ENCODE data around the gene PROM1. TPM values are rescaled to one million over a fixed set of nuclear protein-coding genes. Genes with fewer than 3 reads are reported as not detected.

PROM1 gene
- total and polyA plus RNA-seq, 2 experiments from 2014 or later: 36.6 to 66.6 TPM

DNA sequence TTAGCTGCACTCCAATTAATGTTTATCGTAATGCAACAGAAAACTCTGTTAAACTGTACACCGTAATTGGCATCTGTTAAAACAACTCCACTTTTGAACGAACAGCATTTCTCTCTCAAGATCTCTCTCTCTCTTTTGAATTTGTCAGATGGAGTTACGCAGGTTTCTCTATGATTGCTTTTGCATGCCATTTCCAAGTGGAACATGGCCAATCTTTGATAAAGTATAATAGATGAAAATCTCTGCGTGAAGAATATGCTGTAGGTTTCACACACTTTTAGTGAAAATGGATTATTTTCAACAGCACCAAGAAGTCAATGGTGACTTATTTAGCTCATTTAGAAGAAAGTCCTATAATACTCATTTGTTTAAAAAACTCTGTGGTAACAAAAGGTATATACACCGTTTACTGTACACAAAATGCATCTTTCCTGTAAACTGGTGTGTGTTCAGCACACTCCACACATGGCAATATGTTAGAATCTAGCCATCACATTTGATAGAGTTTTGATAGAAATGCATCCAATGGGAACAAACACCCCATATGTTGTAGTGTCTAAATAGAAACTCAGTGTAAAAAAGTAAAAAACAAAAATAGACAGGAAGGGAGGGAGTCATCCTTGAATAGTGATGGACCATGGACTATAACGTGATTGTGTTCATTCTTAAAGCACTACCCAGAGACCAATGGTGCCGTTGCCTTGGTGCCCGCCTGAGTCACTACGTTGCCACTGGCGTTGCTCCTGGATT is 115.1 kb downstream of the PROM1 start (continued):
- no peak for TF ChIP-seq ZNF462 (CRISPR knock-in tag; IDR thresholded peaks at IDR 0.05)
- TF ChIP-seq ZNF114 (CRISPR knock-in tag; IDR thresholded peaks at IDR 0.05): no peak
- no peak for TF ChIP-seq EZH2phosphoT487 (IDR thresholded peaks at IDR 0.05; ENCODE audit: unreplicated experiment)
- TF ChIP-seq CREB1 (CRISPR knock-in tag; IDR thresholded peaks at IDR 0.05; ENCODE audit: low read depth): no peak
- no peak for TF ChIP-seq STAT1 (IDR thresholded peaks at IDR 0.05; ENCODE audit: unreplicated experiment)

DNA sequence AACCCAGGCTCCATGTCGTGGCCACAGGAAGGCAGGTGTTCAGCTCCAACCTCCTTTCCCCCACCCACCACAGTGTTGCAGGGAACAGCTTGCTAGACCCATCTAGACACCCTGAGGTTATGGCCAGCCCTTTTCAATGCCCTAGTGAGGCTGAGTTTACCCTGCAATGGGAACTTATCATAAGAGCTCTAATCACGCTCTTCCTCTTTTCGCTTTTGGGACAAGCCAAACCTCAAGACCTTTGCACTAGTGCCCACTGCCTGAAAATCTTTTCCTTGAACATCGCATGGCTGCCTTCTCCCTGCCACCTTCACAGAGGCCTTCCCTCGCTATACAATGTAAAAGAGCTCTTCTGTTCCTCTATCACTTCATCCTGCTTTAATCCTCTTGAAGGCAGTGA is 118.5 kb downstream of the PROM1 start:
- peaks cover 31% of the 10 kb centered on the region for H3K36me3 Mint-ChIP-seq (ENCODE audit: low read depth)
- TF ChIP-seq EZH2 (IDR thresholded peaks at IDR 0.05; ENCODE audit: low read depth, unreplicated experiment) (no peak), EZH2phosphoT487 (IDR thresholded peaks at IDR 0.05; ENCODE audit: unreplicated experiment) (no peak), CTCF (conservative IDR thresholded peaks at IDR 0.05; ENCODE audit: low read depth in 2 of 2) (no peak), NANOG (IDR thresholded peaks at IDR 0.05; ENCODE audit: borderline replicate concordance) (no peak), REST (IDR thresholded peaks at IDR 0.05; ENCODE audit: unreplicated experiment) (no peak), CREB1 (CRISPR knock-in tag; IDR thresholded peaks at IDR 0.05; ENCODE audit: low read depth) (no peak), POLR2AphosphoS5 (IDR thresholded peaks at IDR 0.05; ENCODE audit: low read depth) (no peak), ZNF331 (CRISPR knock-in tag; IDR thresholded peaks at IDR 0.05; ENCODE audit: low read depth) (no peak)
- TF ChIP-seq, protein P1, sequence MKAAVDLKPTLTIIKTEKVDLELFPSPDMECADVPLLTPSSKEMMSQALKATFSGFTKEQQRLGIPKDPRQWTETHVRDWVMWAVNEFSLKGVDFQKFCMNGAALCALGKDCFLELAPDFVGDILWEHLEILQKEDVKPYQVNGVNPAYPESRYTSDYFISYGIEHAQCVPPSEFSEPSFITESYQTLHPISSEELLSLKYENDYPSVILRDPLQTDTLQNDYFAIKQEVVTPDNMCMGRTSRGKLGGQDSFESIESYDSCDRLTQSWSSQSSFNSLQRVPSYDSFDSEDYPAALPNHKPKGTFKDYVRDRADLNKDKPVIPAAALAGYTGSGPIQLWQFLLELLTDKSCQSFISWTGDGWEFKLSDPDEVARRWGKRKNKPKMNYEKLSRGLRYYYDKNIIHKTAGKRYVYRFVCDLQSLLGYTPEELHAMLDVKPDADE (IDR thresholded peaks at IDR 0.05): no peak

More for the DNA sequence above, 118.5 kb downstream of the PROM1 start:
- no peak overlapping the region for H3K4me3 Mint-ChIP-seq
- Histone ChIP-seq H3K79me2 (replicated peaks; ENCODE audit: insufficient read depth) (no peaks in the 10 kb centered on the region), H3F3A (replicated peaks; ENCODE audit: low read depth) (0 out of 2 replicates have a peak, but pooled peaks cover 3% of the 10 kb centered on the region), H4K20me1 (replicated peaks; ENCODE audit: insufficient read depth) (no peaks in the 10 kb centered on the region), H3K4me2 (no peak overlapping the region), H3K27me3 (ENCODE audit: insufficient read depth) (no peaks in the 10 kb centered on the region), H2AFZ (no peak overlapping the region), H3K27ac (ENCODE audit: low read depth) (no peak overlapping the region), H3K4me3 (no peak overlapping the region), H3K36me3 (ENCODE audit: insufficient read depth) (no peaks in the 10 kb centered on the region; the same call in 1 of the 2 replicates), H3K4me1 (ENCODE audit: insufficient read depth) (no peaks in the 10 kb centered on the region; the same call in 1 of the 2 replicates), H3K9me2 (ENCODE audit: insufficient read depth) (no peaks in the 10 kb centered on the region)
- H3K27me3 Mint-ChIP-seq (ENCODE audit: insufficient read depth, low read depth, poor library complexity): no peaks in the 10 kb centered on the region
- no peak for DNase-seq (ENCODE audit: low spot score)
- peaks cover 16% of the 10 kb centered on the region for H3K9me3 Mint-ChIP-seq
- H3K27ac Mint-ChIP-seq: no peak overlapping the region
- H3K4me1 Mint-ChIP-seq: peaks cover 6% of the 10 kb centered on the region; the same call in 2 of the 3 replicates
- no peak for ATAC-seq
